ENCODE data around the gene MFSD6L.

Gene MFSD6L

GRCh38 chr17:8839410-8839935 is 40.3 kb upstream of the MFSD6L start:
- TF ChIP-seq CTCF (IDR thresholded peaks at IDR 0.05; ENCODE audit: insufficient read depth, low read length, poor library complexity, severe bottlenecking) (no peak), EZH2phosphoT487 (conservative IDR thresholded peaks at IDR 0.05; ENCODE audit: low read length) (no peak)
- Histone ChIP-seq H3K79me2 (ENCODE audit: insufficient read depth, low read length) (no peaks in the 10 kb centered on the region), H3K9me3 (ENCODE audit: insufficient read depth, low read length) (no peaks in the 10 kb centered on the region), H3K36me3 (ENCODE audit: low read length) (no peaks in the 10 kb centered on the region), H3K9ac (ENCODE audit: low read length) (no peak overlapping the region), H3F3A (ENCODE audit: insufficient read depth) (no peaks in the 10 kb centered on the region), H3K4me3 (ENCODE audit: insufficient read depth, low read length, poor library complexity, severe bottlenecking) (no peak overlapping the region), H4K20me1 (ENCODE audit: low read depth, low read length) (no peaks in the 10 kb centered on the region), H3K4me2 (ENCODE audit: low read depth, low read length, poor library complexity, severe bottlenecking) (no peak overlapping the region), H3K27me3 (ENCODE audit: low read length) (no peaks in the 10 kb centered on the region), H3K9me2 (replicated peaks; ENCODE audit: insufficient read depth, low read length) (no peaks in the 10 kb centered on the region), H2AFZ (ENCODE audit: low read depth, low read length, severe bottlenecking) (no peak overlapping the region), H3K27ac (ENCODE audit: low read depth, low read length) (no peak overlapping the region)

GRCh38 chr17:8838551-8839095 is 39.5 kb upstream of the MFSD6L start:
- Histone ChIP-seq H3F3A (ENCODE audit: insufficient read depth) (no peaks in the 10 kb centered on the region), H3K79me2 (ENCODE audit: insufficient read depth, low read length) (no peaks in the 10 kb centered on the region), H2AFZ (ENCODE audit: low read depth, low read length, severe bottlenecking) (no peak overlapping the region), H3K27me3 (ENCODE audit: low read length) (no peaks in the 10 kb centered on the region), H4K20me1 (ENCODE audit: low read depth, low read length) (no peaks in the 10 kb centered on the region), H3K9ac (ENCODE audit: low read length) (no peak overlapping the region), H3K4me3 (ENCODE audit: insufficient read depth, low read length, poor library complexity, severe bottlenecking) (no peak overlapping the region), H3K4me2 (ENCODE audit: low read depth, low read length, poor library complexity, severe bottlenecking) (no peak overlapping the region), H3K9me3 (ENCODE audit: insufficient read depth, low read length) (no peaks in the 10 kb centered on the region), H3K9me2 (replicated peaks; ENCODE audit: insufficient read depth, low read length) (no peaks in the 10 kb centered on the region), H3K36me3 (ENCODE audit: low read length) (no peaks in the 10 kb centered on the region), H3K27ac (ENCODE audit: low read depth, low read length) (no peak overlapping the region)
- no peak for TF ChIP-seq EZH2phosphoT487 (conservative IDR thresholded peaks at IDR 0.05; ENCODE audit: low read length)
- TF ChIP-seq CTCF (IDR thresholded peaks at IDR 0.05; ENCODE audit: insufficient read depth, low read length, poor library complexity, severe bottlenecking) = no peak

- H3K79me2 ChIP-seq (ENCODE audit: insufficient read depth, low read length) = no peaks in the 10 kb centered on the region
- H3F3A ChIP-seq (ENCODE audit: insufficient read depth) = no peaks in the 10 kb centered on the region
- no peaks in the 10 kb centered on the region for H3K36me3 ChIP-seq (ENCODE audit: low read length)
- no peak overlapping the region for H3K4me2 ChIP-seq (ENCODE audit: low read depth, low read length, poor library complexity, severe bottlenecking)
- TF ChIP-seq EZH2phosphoT487 (conservative IDR thresholded peaks at IDR 0.05; ENCODE audit: low read length) = no peak
- no peak for TF ChIP-seq CTCF (IDR thresholded peaks at IDR 0.05; ENCODE audit: insufficient read depth, low read length, poor library complexity, severe bottlenecking)
- H3K9ac ChIP-seq (ENCODE audit: low read length) = no peak overlapping the region
- no peak overlapping the region for H3K27ac ChIP-seq (ENCODE audit: low read depth, low read length)
- H2AFZ ChIP-seq (ENCODE audit: low read depth, low read length, severe bottlenecking) = no peak overlapping the region
- no peaks in the 10 kb centered on the region for H3K27me3 ChIP-seq (ENCODE audit: low read length)
- H4K20me1 ChIP-seq (ENCODE audit: low read depth, low read length) = no peaks in the 10 kb centered on the region
- H3K4me3 ChIP-seq (ENCODE audit: insufficient read depth, low read length, poor library complexity, severe bottlenecking) = no peak overlapping the region
- H3K9me2 ChIP-seq (replicated peaks; ENCODE audit: insufficient read depth, low read length) = no peaks in the 10 kb centered on the region
- H3K9me3 ChIP-seq (ENCODE audit: insufficient read depth, low read length) = no peaks in the 10 kb centered on the region
Observed at GRCh38 chr17:8837563-8838075, 38.5 kb upstream of the MFSD6L start.

Measured in SU-DHL-6 (cell line).